Activated CD8-positive, alpha-beta T cell treated with anti-CD3 and anti-CD28 coated beads for 36 hours (primary cell): ENCODE measurements around the gene HTRA3. TPM values are rescaled to one million over a fixed set of nuclear protein-coding genes. Genes with fewer than 3 reads are reported as not detected.

Experiments used
- ATAC-seq: fragments of 200-7000 bp; cut with Tn5 transposase; one replicate; pipeline ENCODE4 v1.10.0; 2021; ENCODE audit warnings: mild to moderate bottlenecking, moderate library complexity
- CTCF ChIA-PET: fragments of 350-600 bp; sonication (Branson Sonifier 250); formaldehyde crosslinking; loops from one replicate; lab custom pipeline; 2021; ENCODE audit warnings: antibody characterized with exemption; lab: Charles Lee
- POLR2A ChIA-PET: fragments of 350-600 bp; sonication (Branson Sonifier 250); formaldehyde crosslinking; loops from one replicate; lab custom pipeline; 2021; ENCODE audit warnings: antibody characterized with exemption; lab: Charles Lee
- DNase-seq: peaks from one replicate; pipeline ENCODE4 v3.0.0-alpha.2; 2020
- H3K27ac Mint-ChIP-seq: one replicate; pipeline ENCODE4 v1.8.0; 2021; ENCODE audit warnings: mild to moderate bottlenecking, mixed read lengths
- H3K27me3 Mint-ChIP-seq: one replicate; pipeline ENCODE4 v1.8.0; 2021; ENCODE audit warnings: mixed read lengths
- H3K36me3 Mint-ChIP-seq: one replicate; pipeline ENCODE4 v1.8.0; 2021; ENCODE audit warnings: low read depth, mixed read lengths
- H3K4me1 Mint-ChIP-seq: one replicate; pipeline ENCODE4 v1.8.0; 2021; ENCODE audit warnings: low read depth, mixed read lengths
- H3K4me3 Mint-ChIP-seq: one replicate; pipeline ENCODE4 v1.8.0; 2021; ENCODE audit warnings: mild to moderate bottlenecking, moderate library complexity, mixed read lengths
- H3K9me3 Mint-ChIP-seq: one replicate; pipeline ENCODE4 v1.8.0; 2021; ENCODE audit warnings: mixed read lengths
- CTCF ChIP-seq: fragments of 200-600 bp; IDR thresholded peaks from one replicate; pipeline ENCODE4 v1.8.0; 2022; ENCODE audit warnings: antibody characterized with exemption, mild to moderate bottlenecking
- intact Hi-C: fragments of 100-400 bp; cut with micrococcal nuclease; formaldehyde crosslinking; loops from one replicate; pipeline ENCODE4 v1.10.0; 2022
- total RNA-seq, 2 experiments: library from RNA; stranded (reverse); gene quantifications; one replicate each; pipeline ENCODE4 v1.2.3, GENCODE V29; 2021

Gene HTRA3
- total RNA-seq, 2 experiments from 2014 or later: 0.11 TPM; not detected in 1

- no peaks in the 10 kb centered on the region for H3K4me1 Mint-ChIP-seq
- peaks cover under 1% of the 10 kb centered on the region for H3K27me3 Mint-ChIP-seq
- no peak overlapping the region for H3K27ac Mint-ChIP-seq
- ChIA-PET CTCF (no interaction called here), POLR2A (no interaction called here)
- intact Hi-C loops: no loop called here
- no peak overlapping the region for H3K4me3 Mint-ChIP-seq
- no peak for ATAC-seq
- no peaks in the 10 kb centered on the region for H3K36me3 Mint-ChIP-seq
- H3K9me3 Mint-ChIP-seq: no peaks in the 10 kb centered on the region
- no peak for TF ChIP-seq CTCF
- no peak for DNase-seq
These were observed 7.9 kb downstream of the HTRA3 start for GRCh38 chr4:8277356-8278008.

GRCh38 chr4:8278009-8278395 lies 8.4 kb downstream of the HTRA3 start:
- Mint-ChIP-seq H3K4me3 (no peak overlapping the region), H3K27ac (no peak overlapping the region), H3K9me3 (no peaks in the 10 kb centered on the region), H3K27me3 (no peaks in the 10 kb centered on the region), H3K36me3 (no peaks in the 10 kb centered on the region), H3K4me1 (no peaks in the 10 kb centered on the region)
- no peak for DNase-seq
- no peak for ATAC-seq
- no peak for TF ChIP-seq CTCF
- ChIA-PET CTCF (no interaction called here), POLR2A (no interaction called here)
- intact Hi-C loops: no loop called here

DNA sequence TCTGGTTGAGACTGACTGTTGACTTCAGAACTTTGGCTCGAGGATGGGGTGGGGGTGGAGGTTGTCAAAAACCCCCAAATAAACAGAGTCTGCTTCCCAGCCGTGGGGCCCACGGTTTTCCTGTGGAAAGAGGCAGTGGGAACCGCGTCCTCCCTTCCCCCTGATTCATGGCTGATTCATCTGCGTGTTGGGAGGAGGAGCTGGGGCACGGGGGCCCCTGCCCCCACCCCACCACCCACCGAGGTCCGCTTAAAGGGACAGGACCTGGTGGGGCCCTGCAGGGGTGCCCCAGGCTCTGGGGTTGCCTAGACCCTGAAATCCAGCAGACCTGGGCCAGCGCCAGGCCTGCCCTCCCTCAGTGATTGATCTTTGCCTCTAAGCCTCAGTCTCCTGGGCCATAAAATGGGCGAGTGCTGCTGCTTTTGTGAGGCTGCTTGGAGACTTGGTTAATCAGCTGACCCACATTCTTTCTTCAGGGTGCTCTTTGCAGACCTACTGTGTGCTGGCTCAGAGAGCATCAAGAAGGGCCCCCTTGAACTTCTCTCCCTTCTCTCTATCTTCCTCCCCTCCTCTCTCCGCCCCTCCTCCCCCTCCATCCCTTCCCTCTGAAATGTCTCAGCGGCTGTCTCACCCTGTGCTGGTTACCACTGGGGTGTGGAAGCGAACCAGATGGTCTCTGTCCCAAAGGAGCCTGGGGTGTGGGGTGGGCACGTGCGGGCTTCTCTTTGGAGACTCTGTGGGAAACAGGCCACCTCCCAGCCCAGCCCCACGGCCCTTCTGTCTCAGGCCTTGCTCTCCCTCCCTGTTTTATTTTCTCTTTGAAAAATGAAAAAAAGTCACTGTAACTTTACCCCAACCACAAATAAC lies 9.1 kb downstream of the HTRA3 start:
- H3K4me3 Mint-ChIP-seq: no peak overlapping the region
- no peak for TF ChIP-seq CTCF
- H3K4me1 Mint-ChIP-seq: no peaks in the 10 kb centered on the region
- H3K9me3 Mint-ChIP-seq: no peaks in the 10 kb centered on the region
- no peak overlapping the region for H3K27ac Mint-ChIP-seq
- ATAC-seq (peak; percentile 17), DNase-seq (no peak)
- intact Hi-C loops: no loop called here
- POLR2A ChIA-PET: no interaction called here
- H3K36me3 Mint-ChIP-seq: no peaks in the 10 kb centered on the region
- CTCF ChIA-PET: no interaction called here
- no peaks in the 10 kb centered on the region for H3K27me3 Mint-ChIP-seq

GRCh38 chr4:8279321-8280157 lies 10.0 kb downstream of the HTRA3 start:
- no peak for TF ChIP-seq CTCF
- no peaks in the 10 kb centered on the region for H3K9me3 Mint-ChIP-seq
- no peak overlapping the region for H3K27ac Mint-ChIP-seq
- ChIA-PET CTCF (no interaction called here), POLR2A (no interaction called here)
- ATAC-seq (no peak), DNase-seq (no peak)
- H3K4me1 Mint-ChIP-seq: no peaks in the 10 kb centered on the region
- no peaks in the 10 kb centered on the region for H3K27me3 Mint-ChIP-seq
- intact Hi-C loops: no loop called here
- no peak overlapping the region for H3K4me3 Mint-ChIP-seq
- H3K36me3 Mint-ChIP-seq: no peaks in the 10 kb centered on the region
